GM12865 (cell line): ENCODE data around the gene PDE6B.
"Not testable (repeated sequence)": the region's sequence is repeated elsewhere in the genome, so short reads cannot be mapped to it uniquely, and the experiment has no call there.

ENCODE experiments used
- DNase-seq: peaks from one replicate; pipeline ENCODE4 v3.0.0; 2010; ENCODE audit warnings: low read depth
- H3K4me3 ChIP-seq: 2 replicates; pipeline ENCODE4 v1.5.1; 2011; ENCODE audit warnings: mild to moderate bottlenecking, low read depth, low read length, control low read depth
- TF ChIP-seq, protein P1 (sequence below): IDR thresholded peaks from 2 replicates; pipeline ENCODE4 v1.5.1; 2011; ENCODE audit warnings: low read length, control low read depth, low read depth, inconsistent platforms; ENCODE audit not compliant: insufficient read depth; ENCODE audit errors: missing control alignments

The PDE6B gene

DNA sequence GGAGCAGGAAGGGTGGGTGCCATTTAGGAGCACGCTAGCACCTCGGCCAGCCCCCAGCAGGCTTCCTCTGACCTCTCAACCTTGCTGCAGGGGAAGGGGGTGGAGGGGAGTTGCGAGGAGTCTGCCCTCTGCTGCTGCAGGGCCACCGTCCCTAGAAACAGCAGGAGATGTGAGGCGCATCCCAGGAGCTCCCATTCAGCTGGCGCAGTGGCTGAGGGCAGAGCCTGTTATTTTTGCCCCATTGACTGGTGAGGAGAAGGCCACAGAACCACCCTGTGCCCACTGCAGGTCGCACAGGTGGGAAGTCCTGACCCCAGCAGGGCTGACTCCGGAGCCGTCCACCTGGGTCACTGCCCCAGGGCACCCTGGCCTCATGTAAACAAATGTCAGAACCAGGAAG is 8.0 kb downstream of the PDE6B start:
- TF ChIP-seq, protein P1, sequence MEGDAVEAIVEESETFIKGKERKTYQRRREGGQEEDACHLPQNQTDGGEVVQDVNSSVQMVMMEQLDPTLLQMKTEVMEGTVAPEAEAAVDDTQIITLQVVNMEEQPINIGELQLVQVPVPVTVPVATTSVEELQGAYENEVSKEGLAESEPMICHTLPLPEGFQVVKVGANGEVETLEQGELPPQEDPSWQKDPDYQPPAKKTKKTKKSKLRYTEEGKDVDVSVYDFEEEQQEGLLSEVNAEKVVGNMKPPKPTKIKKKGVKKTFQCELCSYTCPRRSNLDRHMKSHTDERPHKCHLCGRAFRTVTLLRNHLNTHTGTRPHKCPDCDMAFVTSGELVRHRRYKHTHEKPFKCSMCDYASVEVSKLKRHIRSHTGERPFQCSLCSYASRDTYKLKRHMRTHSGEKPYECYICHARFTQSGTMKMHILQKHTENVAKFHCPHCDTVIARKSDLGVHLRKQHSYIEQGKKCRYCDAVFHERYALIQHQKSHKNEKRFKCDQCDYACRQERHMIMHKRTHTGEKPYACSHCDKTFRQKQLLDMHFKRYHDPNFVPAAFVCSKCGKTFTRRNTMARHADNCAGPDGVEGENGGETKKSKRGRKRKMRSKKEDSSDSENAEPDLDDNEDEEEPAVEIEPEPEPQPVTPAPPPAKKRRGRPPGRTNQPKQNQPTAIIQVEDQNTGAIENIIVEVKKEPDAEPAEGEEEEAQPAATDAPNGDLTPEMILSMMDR, result no peak
- DNase-seq, result no peak
- H3K4me3 ChIP-seq, result no peak overlapping the region

DNA sequence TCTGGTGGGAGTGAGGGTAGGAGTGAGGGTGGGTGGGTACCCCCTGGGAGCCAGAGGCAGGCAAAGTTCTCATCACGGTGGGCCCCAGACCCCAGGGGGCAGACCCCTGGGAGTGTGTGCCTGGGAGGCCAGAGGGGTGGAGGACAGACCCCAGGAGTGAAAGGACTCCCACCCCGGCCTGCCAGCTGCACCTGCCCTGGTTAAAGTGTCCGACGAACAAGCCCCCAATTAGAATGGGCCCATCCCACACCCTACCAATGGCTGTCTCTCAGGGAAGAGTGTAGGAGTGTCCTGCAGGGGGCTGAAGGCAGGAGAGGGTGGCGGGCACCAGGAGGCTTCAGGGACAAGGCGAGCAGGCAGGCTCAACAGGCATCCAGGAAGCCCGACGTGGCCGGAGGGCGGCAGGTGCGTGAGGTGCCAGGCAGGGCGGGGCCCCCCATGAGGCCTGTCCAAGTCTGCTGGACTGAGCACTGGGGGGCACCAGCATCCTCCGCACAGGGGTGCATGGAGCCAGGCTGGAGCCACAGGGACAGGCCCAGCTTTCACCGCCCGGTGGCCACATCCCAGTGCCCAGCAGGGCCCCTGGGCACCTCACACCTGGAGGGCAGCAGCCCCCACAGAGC is 8.7 kb downstream of the PDE6B start:
- H3K4me3 ChIP-seq, result no peak overlapping the region
- TF ChIP-seq, protein P1, result no peak
- no peak for DNase-seq

DNA sequence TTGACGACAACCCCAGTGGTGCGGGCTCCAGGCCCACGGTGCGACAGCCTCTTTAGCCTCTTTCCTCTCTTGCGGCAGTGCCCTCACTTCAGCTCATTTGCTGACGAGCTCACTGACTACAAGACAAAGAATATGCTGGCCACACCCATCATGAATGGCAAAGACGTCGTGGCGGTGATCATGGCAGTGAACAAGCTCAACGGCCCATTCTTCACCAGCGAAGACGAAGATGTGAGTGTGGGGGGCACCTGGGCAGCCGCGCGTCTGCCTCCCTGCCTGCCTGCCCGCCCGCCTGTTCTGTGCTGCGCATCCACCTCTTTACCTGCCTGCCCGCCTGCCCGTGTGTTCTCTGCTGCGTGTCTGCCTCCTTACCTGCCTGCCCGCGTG is 9.2 kb downstream of the PDE6B start:
- no peak for DNase-seq
- TF ChIP-seq, protein P1, result no peak
- H3K4me3 ChIP-seq, result no peak overlapping the region

DNA sequence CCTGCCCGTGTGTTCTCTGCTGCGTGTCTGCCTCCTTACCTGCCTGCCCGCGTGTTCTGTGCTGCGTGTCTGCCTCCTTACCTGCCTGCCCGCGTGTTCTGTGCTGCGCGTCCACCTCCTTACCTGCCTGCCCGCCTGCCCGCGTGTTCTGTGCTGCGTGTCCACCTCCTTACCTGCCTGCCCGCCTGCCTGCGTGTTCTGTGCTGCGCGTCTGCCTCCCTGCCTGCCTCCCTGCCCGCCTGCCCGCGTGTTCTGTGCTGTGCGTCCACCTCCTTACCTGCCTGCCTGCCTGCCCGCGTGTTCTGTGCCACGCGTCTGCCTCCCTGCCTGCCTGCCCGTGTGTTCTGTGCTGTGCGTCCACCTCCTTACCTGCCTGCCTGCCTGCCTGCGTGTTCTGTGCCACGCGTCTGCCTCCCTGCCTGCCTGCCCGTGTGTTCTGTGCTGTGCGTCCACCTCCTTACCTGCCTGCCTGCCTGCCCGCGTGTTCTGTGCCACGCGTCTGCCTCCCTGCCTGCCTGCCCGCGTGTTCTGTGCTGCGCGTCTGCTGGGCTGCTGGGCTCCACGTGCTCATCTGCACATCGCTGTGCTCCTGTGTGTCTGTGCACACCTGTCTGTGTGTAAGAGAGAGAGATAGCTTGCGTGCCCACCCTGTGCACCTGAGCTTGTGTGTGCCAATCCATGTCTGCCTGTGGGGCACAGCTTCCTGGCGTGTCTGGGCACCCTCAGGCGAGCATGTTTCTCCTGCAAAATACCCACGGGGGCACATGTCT is 9.9 kb downstream of the PDE6B start:
- not testable (repeated sequence) for H3K4me3 ChIP-seq, DNase-seq

DNA sequence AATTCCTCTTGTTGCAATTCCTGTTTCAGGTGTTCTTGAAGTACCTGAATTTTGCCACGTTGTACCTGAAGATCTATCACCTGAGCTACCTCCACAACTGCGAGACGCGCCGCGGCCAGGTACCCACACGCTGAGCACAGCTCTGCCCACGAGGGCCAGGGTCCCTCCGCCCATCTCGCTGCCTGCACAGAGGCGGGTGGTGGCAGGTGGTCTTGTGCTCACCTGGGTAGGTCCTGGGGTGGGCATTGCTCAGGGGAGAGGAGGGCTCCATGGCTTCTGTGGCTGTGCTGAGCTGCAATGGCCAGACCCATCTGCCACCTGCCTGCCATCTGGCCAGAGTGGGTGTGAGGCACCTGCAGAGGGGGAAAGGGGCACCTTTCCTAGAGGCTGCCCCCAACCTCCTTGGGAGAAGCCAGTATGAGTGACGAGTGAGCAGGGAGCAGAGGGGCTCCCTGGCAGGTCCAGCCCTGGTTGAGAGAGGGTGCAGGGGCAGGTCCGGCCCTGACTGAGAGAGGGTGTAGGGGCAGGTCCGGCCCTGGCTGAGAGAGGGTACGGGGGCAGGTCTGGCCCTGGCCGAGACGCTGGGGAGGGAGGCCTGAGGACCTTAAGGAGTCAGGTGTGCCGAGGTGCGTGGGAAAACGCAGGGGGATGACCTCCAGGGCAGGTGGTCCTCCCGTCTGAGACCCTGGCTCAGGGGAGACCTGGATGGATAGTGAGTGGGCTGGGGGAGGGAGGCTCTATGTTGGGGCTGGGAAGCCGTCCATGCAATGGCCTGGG is 10.7 kb downstream of the PDE6B start:
- DNase-seq, result no peak
- TF ChIP-seq, protein P1, result no peak

DNA sequence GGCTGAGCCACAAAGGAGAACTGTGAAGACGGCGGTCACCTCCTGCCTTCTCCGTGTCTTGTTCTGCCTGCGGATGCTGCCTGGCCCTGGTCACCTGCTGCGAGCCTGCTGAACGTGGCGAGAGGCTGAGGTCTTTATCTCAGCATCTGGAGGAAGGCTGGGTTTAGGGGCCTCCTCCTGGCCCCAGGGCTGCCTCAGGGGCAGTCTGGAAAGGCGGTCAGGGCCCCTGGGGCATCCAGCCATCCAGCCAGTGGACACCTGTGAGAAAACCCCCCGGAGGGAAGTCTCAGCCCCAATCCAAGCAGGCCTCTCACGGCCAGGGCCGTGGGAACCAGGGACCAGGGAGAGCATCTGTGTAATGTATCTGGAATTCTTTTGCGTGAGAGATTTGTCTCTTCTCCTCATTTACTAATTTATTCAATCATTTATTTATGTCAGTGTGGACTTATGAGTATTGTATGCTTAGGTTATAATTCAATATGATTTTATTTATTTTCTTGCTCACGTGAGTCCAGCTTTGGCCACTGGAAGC is 11.3 kb downstream of the PDE6B start:
- DNase-seq, result no peak
- TF ChIP-seq, protein P1, result no peak

More for the DNA sequence above, 10.7 kb downstream of the PDE6B start:
- H3K4me3 ChIP-seq, result no peak overlapping the region

More for the DNA sequence above, 11.3 kb downstream of the PDE6B start:
- H3K4me3 ChIP-seq, result no peak overlapping the region
